Chondrocyte (in vitro differentiated cells): Measurements from ENCODE around the gene ZNF99. TPM values are rescaled to one million over a fixed set of nuclear protein-coding genes. Genes with fewer than 3 reads are reported as not detected.
"Not testable (repeated sequence)": the region's sequence is repeated elsewhere in the genome, so short reads cannot be mapped to it uniquely, and the experiment has no call there.

ENCODE experiments used
- DNase-seq: peaks from one replicate; pipeline ENCODE4 v3.0.0; 2021; ENCODE audit warnings: mixed read lengths, low spot score
- H3K27ac Mint-ChIP-seq: one replicate; pipeline ENCODE4 v1.8.0; 2021; ENCODE audit warnings: mild to moderate bottlenecking, moderate library complexity, mixed read lengths; ENCODE audit not compliant: unreplicated experiment
- H3K27me3 Mint-ChIP-seq: 2 replicates; pipeline ENCODE4 v1.8.0; 2021; ENCODE audit warnings: low read depth, mixed read lengths
- H3K36me3 Mint-ChIP-seq: 2 replicates; pipeline ENCODE4 v1.8.0; 2021; ENCODE audit warnings: low read depth, mixed read lengths
- H3K4me1 Mint-ChIP-seq: 2 replicates; pipeline ENCODE4 v1.8.0; 2021; ENCODE audit warnings: low read depth, mild to moderate bottlenecking, mixed read lengths
- H3K4me3 Mint-ChIP-seq: one replicate; pipeline ENCODE4 v1.8.0; 2021; ENCODE audit warnings: mild to moderate bottlenecking, moderate library complexity, mixed read lengths; ENCODE audit not compliant: unreplicated experiment
- H3K9me3 Mint-ChIP-seq: 2 replicates; pipeline ENCODE4 v1.8.0; 2021; ENCODE audit warnings: low read depth, mixed read lengths
- total RNA-seq: library from RNA; stranded (reverse); gene quantifications from 3 replicates; pipeline ENCODE4 v1.2.1, GENCODE V29; 2021
- TF ChIP-seq, protein P1 (sequence below): fragments of 200-600 bp; sonication (generic); IDR thresholded peaks from 2 replicates; pipeline ENCODE4 v1.5.0; 2021; ENCODE audit warnings: antibody characterized with exemption, mild to moderate bottlenecking, moderate library complexity

Gene ZNF99
- total RNA-seq, 1 donor from 2014 or later: not detected

DNA sequence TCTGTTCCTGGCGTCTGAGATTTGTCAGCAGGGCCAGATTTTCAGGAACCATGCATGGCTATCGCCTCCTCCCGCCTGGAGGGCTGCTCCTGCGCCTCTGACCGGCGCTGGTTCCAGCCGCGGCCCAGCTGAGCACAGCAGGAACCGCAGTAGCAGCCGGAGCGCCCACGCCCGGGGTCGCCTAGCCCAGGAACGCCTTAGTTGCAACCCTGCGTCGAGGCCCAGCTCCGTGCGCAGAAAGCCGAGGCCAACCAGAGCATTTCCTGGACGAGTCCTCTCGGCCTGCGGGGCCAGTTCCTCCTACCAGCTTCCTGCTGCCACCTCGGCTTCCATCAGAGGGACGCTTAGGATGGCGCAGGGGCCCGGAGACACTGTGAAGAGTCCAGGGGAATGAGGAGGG, 75.0 kb downstream of the ZNF99 start:
- H3K27ac Mint-ChIP-seq: no peak overlapping the region
- H3K27me3 Mint-ChIP-seq: no peaks in the 10 kb centered on the region
- no peak for DNase-seq
- TF ChIP-seq, protein P1, sequence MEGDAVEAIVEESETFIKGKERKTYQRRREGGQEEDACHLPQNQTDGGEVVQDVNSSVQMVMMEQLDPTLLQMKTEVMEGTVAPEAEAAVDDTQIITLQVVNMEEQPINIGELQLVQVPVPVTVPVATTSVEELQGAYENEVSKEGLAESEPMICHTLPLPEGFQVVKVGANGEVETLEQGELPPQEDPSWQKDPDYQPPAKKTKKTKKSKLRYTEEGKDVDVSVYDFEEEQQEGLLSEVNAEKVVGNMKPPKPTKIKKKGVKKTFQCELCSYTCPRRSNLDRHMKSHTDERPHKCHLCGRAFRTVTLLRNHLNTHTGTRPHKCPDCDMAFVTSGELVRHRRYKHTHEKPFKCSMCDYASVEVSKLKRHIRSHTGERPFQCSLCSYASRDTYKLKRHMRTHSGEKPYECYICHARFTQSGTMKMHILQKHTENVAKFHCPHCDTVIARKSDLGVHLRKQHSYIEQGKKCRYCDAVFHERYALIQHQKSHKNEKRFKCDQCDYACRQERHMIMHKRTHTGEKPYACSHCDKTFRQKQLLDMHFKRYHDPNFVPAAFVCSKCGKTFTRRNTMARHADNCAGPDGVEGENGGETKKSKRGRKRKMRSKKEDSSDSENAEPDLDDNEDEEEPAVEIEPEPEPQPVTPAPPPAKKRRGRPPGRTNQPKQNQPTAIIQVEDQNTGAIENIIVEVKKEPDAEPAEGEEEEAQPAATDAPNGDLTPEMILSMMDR: no peak
- H3K36me3 Mint-ChIP-seq: no peaks in the 10 kb centered on the region
- peaks cover 27% of the 10 kb centered on the region for H3K9me3 Mint-ChIP-seq
- no peaks in the 10 kb centered on the region for H3K4me1 Mint-ChIP-seq
- no peak overlapping the region for H3K4me3 Mint-ChIP-seq

GRCh38 chr19:22703096-22703495, 80.9 kb downstream of the ZNF99 start:
- peaks cover 34% of the 10 kb centered on the region for H3K9me3 Mint-ChIP-seq
- not testable (repeated sequence) for H3K4me3 Mint-ChIP-seq, H3K27me3 Mint-ChIP-seq, DNase-seq, H3K4me1 Mint-ChIP-seq, H3K27ac Mint-ChIP-seq, H3K36me3 Mint-ChIP-seq

DNA sequence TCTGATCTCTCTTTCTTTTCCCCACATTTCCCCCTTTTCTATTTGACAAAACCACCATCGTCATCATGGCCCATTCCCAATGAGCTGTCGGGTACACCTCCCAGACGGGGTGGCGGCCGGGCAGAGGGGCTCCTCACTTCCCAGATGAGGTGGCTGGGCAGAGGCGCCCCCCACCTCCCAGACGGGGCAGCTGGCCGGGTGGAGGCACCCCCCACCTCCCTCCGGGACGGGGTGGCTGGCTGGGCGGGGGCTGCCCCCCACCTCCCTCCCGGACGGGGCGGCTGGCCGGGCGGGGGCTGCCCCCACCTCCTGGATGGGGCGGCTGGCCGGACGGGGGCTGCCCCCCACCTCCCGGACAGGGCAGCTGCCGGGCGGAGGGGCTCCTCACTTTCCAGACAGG, 81.3 kb downstream of the ZNF99 start:
- not testable (repeated sequence) for H3K4me3 Mint-ChIP-seq, DNase-seq, H3K36me3 Mint-ChIP-seq, H3K4me1 Mint-ChIP-seq, H3K27ac Mint-ChIP-seq, H3K27me3 Mint-ChIP-seq
- H3K9me3 Mint-ChIP-seq: peaks cover 36% of the 10 kb centered on the region

Other genes starting within 250 kb of the ZNF99 start
- not detected in 3 replicates for gene ZNF492, start 149.8 kb downstream of the ZNF99 start, total RNA-seq
- not detected in 3 replicates for gene ZNF723, start 48.1 kb upstream of the ZNF99 start, total RNA-seq
- gene ZNF728, start 219.0 kb upstream of the ZNF99 start, total RNA-seq: not detected in 3 replicates